Hematopoietic multipotent progenitor cell treated with erythropoietin and hydrocortisone succinate and interleukin-3 and kit ligand, for 17 days (in vitro differentiated cells): ENCODE results near the gene ATG2B.
A peak's percentile ranks its signal among the peaks of the same experiment; 100 is the strongest.

Source experiments
- DNase-seq: peaks from one replicate; pipeline ENCODE4 v3.0.0-alpha.2; 2015; ENCODE audit warnings: low spot score

Gene ATG2B

DNA sequence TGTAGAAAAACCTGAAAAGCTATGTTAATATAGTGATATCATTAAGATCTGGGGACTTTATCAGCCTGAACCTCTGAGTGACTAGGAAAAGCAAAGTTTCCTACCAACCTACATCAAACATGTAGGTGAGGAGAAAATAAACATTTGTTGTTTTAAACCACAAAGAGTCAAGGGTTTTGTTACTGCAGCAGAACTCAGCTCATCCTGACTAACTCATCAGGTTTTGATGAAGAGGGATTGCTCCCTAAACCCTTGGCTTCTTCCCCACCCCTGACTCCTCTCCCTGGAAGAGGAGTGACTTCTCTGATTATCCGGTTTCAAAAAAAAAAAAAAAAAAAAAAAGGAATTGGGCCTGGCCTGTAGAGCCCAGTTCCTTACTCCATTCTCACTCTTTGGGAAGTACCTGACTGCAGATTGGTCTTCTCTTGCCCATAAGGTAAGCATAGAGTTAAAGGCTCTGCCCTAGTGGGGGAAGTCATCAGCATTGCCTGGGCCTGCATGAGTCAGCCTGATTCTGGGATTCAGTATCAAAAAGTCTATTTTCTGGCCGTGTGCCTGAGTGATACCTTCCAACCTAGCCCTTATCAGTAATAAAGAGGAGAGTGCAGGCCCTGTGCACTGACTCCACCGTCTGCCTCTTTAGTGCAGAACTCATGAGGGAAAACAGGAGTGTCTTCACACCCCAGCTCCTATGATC is 90.2 kb downstream of the ATG2B start:
- peak; percentile 28 for DNase-seq

DNA sequence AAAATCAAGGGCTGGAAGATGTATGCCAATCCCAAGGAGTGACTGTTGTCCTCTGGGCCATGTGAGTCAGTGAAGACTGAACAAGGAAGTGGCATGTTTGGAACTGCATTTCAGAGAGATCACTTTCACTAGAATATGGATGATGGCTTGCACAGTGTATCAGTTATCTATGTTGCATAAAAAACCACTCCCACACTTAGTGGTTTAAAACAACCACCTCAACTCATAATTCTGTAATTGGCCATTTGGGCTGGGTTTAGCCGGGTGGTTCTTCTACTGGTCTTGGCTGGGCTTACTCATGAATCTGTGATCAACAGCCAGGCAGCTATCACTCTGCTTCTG is 91.7 kb downstream of the ATG2B start:
- no peak for DNase-seq

DNA sequence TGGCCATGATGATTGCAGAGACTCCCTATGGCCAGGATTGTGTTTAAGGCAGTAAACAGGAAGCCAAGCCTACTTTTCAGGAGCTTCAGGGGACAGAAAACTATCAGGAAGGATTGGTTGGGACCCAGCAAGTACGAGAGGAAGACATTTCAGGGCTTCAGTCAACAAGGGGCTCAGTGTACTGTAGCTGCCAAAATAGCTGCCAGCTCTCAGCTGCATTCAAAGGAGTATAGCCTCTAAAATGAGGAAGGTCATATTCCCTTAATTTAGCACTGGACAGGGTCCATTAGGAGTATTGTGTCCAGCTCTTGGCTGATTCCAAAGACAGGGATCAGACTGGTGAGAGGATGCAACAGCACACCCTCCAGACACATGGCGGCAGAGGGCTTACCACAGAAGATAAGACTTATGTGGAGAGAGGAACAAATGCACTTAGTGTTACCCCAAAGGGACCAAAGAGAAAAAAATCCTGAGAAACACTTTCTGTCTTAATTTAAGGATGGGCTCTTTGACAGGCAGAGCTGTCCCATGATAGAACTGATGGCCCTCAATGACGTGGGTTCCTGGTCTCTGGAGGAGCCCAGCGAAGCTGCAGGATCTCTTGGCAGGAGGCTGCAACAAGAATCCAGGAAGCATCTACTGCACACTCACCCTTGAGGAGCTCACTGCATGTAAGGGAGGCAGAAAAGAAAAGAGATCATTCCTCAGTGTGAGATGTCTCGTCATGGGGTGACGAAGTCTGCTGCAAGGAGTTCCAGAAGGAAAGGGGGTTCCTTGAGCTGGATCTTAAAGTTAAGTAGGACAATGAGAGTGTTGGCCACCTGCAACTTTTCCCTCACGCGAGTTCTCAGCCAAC is 92.3 kb downstream of the ATG2B start:
- DNase-seq = no peak

GRCh38 chr14:96269359-96269710 is 93.8 kb downstream of the ATG2B start:
- no peak for DNase-seq

DNA sequence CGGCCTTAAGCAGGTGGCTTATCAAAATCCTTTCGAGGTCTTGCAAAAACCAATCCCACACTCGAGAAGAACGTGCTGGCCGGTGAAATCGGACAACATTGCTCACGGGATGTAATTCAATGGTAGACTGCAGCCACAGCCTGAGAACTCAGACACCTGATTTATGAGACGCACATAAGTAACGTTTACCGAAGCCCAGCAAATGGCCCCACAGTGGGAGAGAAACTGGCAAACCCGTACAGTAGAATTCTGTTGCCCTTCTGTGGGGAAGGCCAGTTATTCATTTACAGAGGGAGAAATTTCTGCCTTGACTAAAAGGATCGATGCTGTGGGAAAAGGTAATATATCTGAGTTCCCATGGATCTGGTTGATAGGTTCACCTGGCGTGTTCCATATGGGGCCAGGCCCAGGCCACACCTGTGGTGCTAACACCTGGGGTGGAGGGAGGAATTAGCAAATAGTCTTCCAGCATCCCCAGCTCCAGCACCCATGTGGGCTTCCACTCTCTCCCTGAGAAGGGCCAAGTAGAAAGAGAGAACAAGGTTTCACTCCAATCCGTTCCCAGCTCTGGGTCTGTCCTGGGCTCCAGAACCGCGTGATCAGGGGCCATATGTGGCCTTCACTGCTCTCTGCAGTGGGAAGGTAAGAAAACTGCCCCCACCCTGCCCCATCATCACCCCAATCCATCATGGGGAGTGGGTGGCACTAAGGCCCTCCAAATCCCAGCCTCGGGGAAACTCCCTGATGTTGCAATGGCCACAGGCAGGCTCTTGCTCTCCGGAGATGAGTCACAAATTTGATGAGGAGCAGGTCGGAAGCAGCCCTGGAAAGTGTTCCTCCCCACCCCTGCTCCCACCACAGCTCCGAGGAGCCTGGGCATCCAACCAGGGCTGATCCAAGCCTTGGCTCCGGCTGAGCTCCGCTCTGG is 94.4 kb downstream of the ATG2B start:
- DNase-seq = no peak

GRCh38 chr14:96267916-96268315 is 95.2 kb downstream of the ATG2B start:
- DNase-seq = no peak

DNA sequence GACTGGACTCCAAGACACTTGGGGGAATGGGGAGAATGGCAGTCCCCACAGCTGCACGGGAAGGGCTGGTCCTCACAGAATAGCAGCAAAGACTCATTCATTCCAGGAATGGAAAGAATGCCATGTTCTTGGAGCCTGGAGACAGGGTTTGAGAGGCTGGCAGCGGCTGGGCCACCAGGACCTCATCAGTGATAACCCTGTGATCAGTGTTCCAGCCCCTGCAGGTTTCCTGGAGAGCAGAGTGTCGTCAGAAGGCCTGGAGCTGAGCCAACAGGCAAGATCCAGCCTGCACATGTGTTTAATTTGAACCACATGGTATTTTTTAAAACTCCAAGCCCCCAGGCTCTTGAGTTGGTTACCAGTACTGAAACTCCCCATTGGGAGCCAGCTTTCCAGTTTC is 95.8 kb downstream of the ATG2B start:
- DNase-seq = no peak

- no peak for DNase-seq
Observed at GRCh38 chr14:96265383-96266095, 97.6 kb downstream of the ATG2B start.

- DNase-seq = no peak
Observed at GRCh38 chr14:96264853-96265252, 98.3 kb downstream of the ATG2B start.

- no peak for DNase-seq
Observed at GRCh38 chr14:96264200-96264553, 99.0 kb downstream of the ATG2B start.

- DNase-seq = no peak
Observed at GRCh38 chr14:96263347-96264199, 99.6 kb downstream of the ATG2B start.

DNA sequence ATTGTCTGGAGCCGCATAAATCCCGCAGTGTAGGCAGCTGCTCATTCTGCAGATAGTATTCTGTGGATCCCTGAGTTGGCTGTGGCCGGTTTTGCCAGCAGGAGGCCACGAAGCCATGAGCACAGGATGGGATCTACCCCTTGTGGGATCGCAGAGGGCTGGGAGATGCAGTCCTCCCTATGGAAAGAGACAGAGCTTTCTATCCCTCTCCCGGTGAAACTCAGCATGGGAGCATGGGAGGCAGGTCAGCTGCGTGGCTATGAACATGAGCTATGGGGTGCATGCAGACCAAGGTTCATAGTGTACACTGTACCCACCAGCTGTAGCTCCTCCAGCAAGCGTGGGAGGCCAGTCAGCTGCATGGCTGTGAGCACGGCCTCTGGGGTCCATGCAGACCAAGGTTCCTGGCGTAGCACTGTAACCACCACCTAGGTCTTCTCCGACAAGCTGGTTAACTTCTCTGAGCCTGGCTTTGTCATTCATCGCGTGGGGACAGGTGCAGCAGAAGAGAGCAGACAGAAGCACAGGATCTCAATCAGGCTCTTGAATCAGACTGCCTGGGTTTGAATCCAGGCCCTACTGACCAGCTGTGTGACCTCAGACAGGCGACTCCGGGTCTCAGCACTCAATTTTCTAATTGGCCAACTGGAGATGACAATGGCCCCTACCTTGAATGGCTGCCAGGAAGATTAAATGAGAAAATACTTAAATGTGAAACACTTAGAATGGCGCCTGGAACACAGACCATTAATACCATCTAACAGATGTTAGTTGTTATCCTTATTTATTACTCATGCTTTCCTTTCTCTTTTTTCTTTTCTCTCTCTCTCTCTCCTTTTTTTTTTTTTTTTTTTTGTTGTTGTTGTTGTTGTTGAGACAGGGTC is 101.1 kb downstream of the ATG2B start:
- DNase-seq = no peak

DNA sequence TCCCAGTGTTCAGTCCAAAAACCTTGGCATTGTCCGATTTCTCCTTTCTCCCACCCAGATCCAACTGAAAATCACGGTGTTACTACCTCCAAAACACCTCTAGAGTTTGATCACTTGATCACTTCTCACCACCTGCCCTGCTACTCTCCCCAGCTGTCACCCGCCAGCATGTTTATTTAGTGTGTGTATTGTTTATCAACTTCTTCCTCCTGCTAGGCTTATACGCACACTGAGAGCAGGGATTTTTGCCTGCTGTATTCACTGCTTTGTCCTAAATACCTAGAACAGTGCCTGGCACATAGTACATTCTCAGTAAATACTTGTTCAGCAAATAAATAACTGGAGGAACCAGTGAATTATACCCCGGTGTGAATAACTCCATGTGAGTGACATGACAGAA is 102.1 kb downstream of the ATG2B start:
- DNase-seq = no peak

DNA sequence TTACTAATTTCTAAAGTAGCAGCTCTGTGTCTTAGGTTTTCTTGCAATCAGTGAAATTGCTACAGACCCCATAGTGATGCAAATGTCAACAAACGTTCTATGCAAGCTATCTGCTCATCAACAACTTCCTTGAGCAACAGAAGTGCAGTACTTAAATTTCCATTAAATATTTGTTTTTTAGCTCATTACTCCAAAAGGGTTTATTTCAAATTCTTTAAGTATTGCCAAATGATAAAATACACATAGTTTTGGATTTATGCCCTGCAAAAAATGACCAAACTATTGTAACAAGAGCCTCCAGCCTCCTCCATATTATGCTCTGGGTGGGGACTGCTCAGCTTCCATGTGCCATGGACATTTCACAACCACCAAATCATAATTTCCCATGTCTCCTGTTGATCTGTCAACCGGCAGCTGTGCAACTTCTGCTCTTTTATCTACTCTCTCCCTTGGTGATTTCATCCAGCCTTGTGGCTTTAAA is 102.8 kb downstream of the ATG2B start:
- DNase-seq = no peak

GRCh38 chr14:96257900-96258299 is 105.2 kb downstream of the ATG2B start:
- DNase-seq = no peak

DNA sequence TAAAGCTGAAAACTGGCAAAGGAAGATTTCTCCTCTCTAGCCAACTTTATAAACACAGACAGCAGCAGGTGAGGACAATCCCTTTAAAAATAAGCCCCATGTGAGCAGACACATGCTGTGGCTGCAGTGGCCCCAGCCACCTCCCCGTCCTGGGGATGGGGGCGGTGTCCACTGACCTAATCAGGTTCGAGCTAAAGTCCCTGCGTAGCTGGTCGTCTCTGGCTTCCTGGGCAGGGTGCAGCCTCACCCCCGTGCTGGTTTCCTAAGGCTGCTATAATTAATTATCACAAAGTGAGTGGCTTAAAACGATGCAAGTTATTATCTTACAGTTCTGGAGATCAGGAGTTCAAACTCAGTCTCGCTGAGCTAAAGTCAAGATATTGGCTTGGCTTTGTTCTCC is 106.1 kb downstream of the ATG2B start:
- no peak for DNase-seq

- DNase-seq = no peak
Observed at GRCh38 chr14:96256407-96256806, 106.7 kb downstream of the ATG2B start.

- no peak for DNase-seq
Observed at GRCh38 chr14:96255501-96256366, 107.4 kb downstream of the ATG2B start, which contains the start of gene BDKRB1. Gene BDKRB1 (plus strand): TSS chr14:96256210. CDS start chr14:96263683, 7,473 bp downstream.

DNA sequence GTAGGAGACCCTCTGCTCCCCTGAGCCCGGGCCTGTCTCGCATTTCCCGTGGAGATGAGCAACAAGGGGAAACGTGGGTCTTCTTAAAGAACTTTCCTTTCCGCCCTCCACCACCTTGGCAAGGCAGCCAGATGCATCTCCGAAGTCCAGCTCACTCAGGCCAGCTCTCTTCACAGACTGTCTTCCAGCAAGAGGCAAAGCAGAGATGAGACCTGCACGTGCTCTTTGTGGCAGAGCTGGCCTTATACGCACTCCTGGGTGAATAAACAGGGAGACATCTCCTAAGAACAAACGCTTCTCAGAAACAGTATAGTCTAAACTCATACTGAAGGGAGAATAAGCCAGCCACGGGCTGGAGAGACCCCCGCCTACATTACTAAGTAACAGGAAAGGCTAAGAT is 108.5 kb downstream of the ATG2B start:
- no peak for DNase-seq
